ENCODE results near the gene SLC43A1.
A peak's percentile ranks its signal among the peaks of the same experiment; 100 is the strongest.
"Not testable (repeated sequence)": the region's sequence is repeated elsewhere in the genome, so short reads cannot be mapped to it uniquely, and the experiment has no call there.

SLC43A1 gene

DNA sequence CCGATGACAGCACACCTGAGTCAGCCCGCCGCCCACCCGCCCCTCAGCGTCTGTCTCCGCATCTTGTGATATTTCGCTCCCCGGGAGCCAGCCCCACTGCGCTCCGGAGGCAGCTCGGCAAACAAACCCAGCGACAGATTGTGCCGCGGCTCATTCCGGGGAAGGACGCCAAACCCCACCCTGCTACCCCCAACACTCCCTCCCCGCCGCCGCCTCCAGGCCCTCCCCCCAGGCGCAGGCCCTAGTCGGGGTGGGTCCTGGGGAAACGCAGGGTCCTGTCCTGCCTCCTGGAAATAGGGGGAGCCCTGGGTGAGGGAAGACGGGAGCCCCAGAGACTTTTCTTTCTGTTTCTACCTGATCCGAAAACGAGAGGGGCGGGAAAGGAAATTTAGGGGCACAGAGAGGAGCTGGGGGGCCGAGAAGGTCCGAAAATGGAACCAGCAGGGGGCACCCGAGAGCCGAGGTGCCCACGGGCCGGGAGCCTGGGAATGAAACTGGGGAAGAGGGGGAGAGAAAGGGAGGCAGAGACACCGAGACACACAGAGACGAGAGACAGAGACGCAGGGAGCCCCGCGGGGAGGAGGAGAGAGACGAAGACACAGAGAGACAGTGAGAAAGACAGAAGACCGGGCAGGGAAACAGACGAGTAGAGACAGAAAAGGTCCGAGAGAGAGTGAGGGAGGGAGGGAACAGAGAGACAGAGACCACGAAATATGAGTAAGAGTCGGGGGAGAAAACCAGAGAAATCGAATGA is 56.9 kb downstream of the SLC43A1 start:
- H3K36me3 Mint-ChIP-seq (ENCODE audit: low read depth) = no peaks in the 10 kb centered on the region
- H3K27me3 Mint-ChIP-seq = peaks cover 43% of the 10 kb centered on the region
- peak overlapping the region; percentile 75 for H3K27ac Mint-ChIP-seq
- DNase-seq = peak; percentile 72
- H3K9me3 Mint-ChIP-seq = no peaks in the 10 kb centered on the region
- peaks cover 26% of the 10 kb centered on the region for H3K4me1 Mint-ChIP-seq (ENCODE audit: low read depth)
- peak overlapping the region; percentile 67 for H3K4me3 Mint-ChIP-seq

GRCh38 chr11:57458060-57458409 is 57.5 kb downstream of the SLC43A1 start:
- no peaks in the 10 kb centered on the region for H3K9me3 Mint-ChIP-seq
- H3K27ac Mint-ChIP-seq = no peak overlapping the region
- peak overlapping the region; percentile 41 for H3K4me3 Mint-ChIP-seq
- DNase-seq = no peak
- H3K4me1 Mint-ChIP-seq (ENCODE audit: low read depth) = peaks cover 26% of the 10 kb centered on the region
- H3K27me3 Mint-ChIP-seq = peaks cover 48% of the 10 kb centered on the region
- no peaks in the 10 kb centered on the region for H3K36me3 Mint-ChIP-seq (ENCODE audit: low read depth)

DNA sequence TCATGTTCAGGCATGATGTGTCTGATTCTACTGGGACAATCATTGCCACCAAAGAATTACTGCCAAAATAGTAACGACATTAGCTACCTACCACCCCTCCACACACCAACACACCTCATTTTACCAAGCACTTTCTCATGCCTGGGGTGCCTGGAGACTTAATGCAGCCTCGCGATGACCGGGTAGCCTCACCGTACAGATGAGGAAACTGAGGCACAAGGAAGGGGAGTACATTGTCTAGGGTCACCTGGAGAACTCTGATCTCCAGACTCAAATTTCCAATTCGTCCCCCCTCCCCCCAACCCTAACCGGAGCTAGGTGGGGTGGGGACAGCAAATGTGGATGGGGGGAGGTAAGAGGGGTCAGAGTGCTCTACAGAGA is 57.9 kb downstream of the SLC43A1 start:
- no peaks in the 10 kb centered on the region for H3K36me3 Mint-ChIP-seq (ENCODE audit: low read depth)
- no peak for DNase-seq
- H3K27me3 Mint-ChIP-seq = peaks cover 44% of the 10 kb centered on the region
- peaks cover 26% of the 10 kb centered on the region for H3K4me1 Mint-ChIP-seq (ENCODE audit: low read depth)
- H3K4me3 Mint-ChIP-seq = peak overlapping the region; percentile 64
- no peaks in the 10 kb centered on the region for H3K9me3 Mint-ChIP-seq
- peak overlapping the region; percentile 44 for H3K27ac Mint-ChIP-seq

GRCh38 chr11:57456960-57457642 is 58.4 kb downstream of the SLC43A1 start:
- no peaks in the 10 kb centered on the region for H3K9me3 Mint-ChIP-seq
- H3K36me3 Mint-ChIP-seq (ENCODE audit: low read depth) = no peaks in the 10 kb centered on the region
- peaks cover 40% of the 10 kb centered on the region for H3K27me3 Mint-ChIP-seq
- peak overlapping the region; percentile 64 for H3K4me3 Mint-ChIP-seq
- peak; percentile 86 for DNase-seq
- H3K27ac Mint-ChIP-seq = peak overlapping the region; percentile 44
- H3K4me1 Mint-ChIP-seq (ENCODE audit: low read depth) = peaks cover 26% of the 10 kb centered on the region

- H3K4me3 Mint-ChIP-seq = no peak overlapping the region
- DNase-seq = no peak
- no peaks in the 10 kb centered on the region for H3K36me3 Mint-ChIP-seq (ENCODE audit: low read depth)
- H3K4me1 Mint-ChIP-seq (ENCODE audit: low read depth) = peaks cover 12% of the 10 kb centered on the region
- no peaks in the 10 kb centered on the region for H3K9me3 Mint-ChIP-seq
- peaks cover 16% of the 10 kb centered on the region for H3K27me3 Mint-ChIP-seq
- no peak overlapping the region for H3K27ac Mint-ChIP-seq
Measured at GRCh38 chr11:57453543-57454177, 61.8 kb downstream of the SLC43A1 start.

DNA sequence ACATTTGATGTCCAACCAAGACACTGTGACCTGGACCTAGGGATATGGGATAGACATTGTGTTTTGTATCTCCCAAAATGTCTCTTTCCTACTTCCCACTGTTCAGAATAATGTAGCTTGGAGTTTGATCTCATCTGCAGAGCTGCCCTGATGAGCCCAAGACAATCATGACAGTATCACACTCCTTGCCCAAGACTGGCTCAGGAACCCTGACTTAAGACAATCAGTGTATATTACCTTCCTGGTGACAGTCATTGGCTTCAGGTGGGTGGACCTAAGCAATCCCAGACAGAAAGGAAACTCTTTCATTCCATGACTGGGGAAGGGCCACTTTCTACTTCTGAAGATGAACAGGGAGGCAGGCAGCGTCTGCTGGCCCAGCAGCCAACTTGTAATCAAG is 69.4 kb downstream of the SLC43A1 start:
- no peaks in the 10 kb centered on the region for H3K9me3 Mint-ChIP-seq
- peaks cover 15% of the 10 kb centered on the region for H3K27me3 Mint-ChIP-seq
- no peaks in the 10 kb centered on the region for H3K4me1 Mint-ChIP-seq (ENCODE audit: low read depth)
- DNase-seq = no peak
- H3K4me3 Mint-ChIP-seq = no peak overlapping the region
- H3K27ac Mint-ChIP-seq = no peak overlapping the region
- H3K36me3 Mint-ChIP-seq (ENCODE audit: low read depth) = no peaks in the 10 kb centered on the region

DNA sequence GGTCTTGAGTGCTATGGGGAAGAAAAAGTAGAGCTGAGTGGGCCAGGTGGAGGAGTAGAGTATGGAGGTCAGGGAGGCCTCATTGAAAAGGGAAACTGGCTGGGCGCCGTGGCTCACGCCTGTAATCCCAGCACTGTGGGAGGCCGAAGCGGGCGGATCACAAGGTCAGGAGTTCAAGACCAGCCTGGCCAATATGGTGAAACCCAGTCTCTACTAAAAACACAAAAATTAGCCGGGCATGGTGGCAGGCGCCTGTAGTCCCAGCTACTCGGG is 70.4 kb downstream of the SLC43A1 start:
- not testable (repeated sequence) for H3K27ac Mint-ChIP-seq; DNase-seq; H3K9me3 Mint-ChIP-seq; H3K4me1 Mint-ChIP-seq (ENCODE audit: low read depth); H3K36me3 Mint-ChIP-seq (ENCODE audit: low read depth); H3K4me3 Mint-ChIP-seq
- peaks cover 12% of the 10 kb centered on the region for H3K27me3 Mint-ChIP-seq

DNA sequence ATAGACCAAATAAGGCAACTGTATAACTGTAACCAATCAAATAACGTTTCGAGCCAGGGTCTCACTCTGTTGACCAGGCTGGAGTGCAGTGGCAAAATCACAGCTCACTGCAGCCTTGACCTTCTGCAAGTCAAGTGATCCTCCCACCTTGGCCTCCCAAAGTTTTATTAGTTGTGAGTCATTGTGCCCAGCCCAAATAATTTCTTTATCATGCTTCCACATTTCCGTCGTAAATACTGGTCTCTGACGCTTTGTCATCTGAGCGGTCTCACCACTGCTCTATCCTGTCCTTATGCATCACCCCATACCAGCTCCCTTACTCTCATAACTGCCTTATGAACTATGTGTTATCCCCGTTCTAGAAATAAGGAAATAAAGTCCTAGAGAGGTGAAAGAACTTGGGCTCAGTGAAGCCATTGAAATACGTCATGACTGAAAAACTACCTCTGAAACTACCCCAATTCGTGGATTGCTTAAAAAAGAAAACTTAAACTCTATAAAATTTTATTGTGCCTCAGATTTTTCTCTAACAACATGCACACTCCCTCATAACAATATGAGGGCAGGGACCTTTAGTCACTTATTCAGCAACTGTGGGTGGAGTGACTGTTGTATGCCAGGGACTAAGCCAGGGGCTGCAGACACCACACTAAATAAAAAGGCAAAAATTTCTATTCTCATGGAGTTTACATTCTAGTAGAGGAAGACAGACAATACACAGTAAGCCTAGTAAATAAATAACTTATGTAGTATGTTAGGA is 71.0 kb downstream of the SLC43A1 start:
- Mint-ChIP-seq H3K36me3 (ENCODE audit: low read depth) (no peaks in the 10 kb centered on the region), H3K9me3 (no peaks in the 10 kb centered on the region), H3K4me3 (no peak overlapping the region), H3K27ac (no peak overlapping the region), H3K4me1 (ENCODE audit: low read depth) (no peaks in the 10 kb centered on the region), H3K27me3 (peaks cover 12% of the 10 kb centered on the region)
- DNase-seq = no peak

GRCh38 chr11:57440744-57441414 is 74.6 kb downstream of the SLC43A1 start:
- no peak overlapping the region for H3K4me3 Mint-ChIP-seq
- no peak for DNase-seq
- H3K36me3 Mint-ChIP-seq (ENCODE audit: low read depth) = no peaks in the 10 kb centered on the region
- H3K9me3 Mint-ChIP-seq = no peaks in the 10 kb centered on the region
- peaks cover 6% of the 10 kb centered on the region for H3K27me3 Mint-ChIP-seq
- H3K27ac Mint-ChIP-seq = no peak overlapping the region
- H3K4me1 Mint-ChIP-seq (ENCODE audit: low read depth) = no peaks in the 10 kb centered on the region

GRCh38 chr11:57439786-57440185 is 75.7 kb downstream of the SLC43A1 start:
- no peak for DNase-seq
- Mint-ChIP-seq H3K4me1 (ENCODE audit: low read depth) (no peaks in the 10 kb centered on the region), H3K27ac (no peak overlapping the region), H3K27me3 (peaks cover 3% of the 10 kb centered on the region), H3K36me3 (ENCODE audit: low read depth) (no peaks in the 10 kb centered on the region), H3K9me3 (no peaks in the 10 kb centered on the region), H3K4me3 (no peak overlapping the region)

- peaks cover 3% of the 10 kb centered on the region for H3K27me3 Mint-ChIP-seq
- no peaks in the 10 kb centered on the region for H3K36me3 Mint-ChIP-seq (ENCODE audit: low read depth)
- no peaks in the 10 kb centered on the region for H3K9me3 Mint-ChIP-seq
- no peak overlapping the region for H3K4me3 Mint-ChIP-seq
- no peaks in the 10 kb centered on the region for H3K4me1 Mint-ChIP-seq (ENCODE audit: low read depth)
- no peak overlapping the region for H3K27ac Mint-ChIP-seq
- no peak for DNase-seq
Measured at GRCh38 chr11:57438345-57439285, 76.9 kb downstream of the SLC43A1 start.

- H3K4me3 Mint-ChIP-seq = no peak overlapping the region
Measured at GRCh38 chr11:57436031-57436430, 79.5 kb downstream of the SLC43A1 start.

DNA sequence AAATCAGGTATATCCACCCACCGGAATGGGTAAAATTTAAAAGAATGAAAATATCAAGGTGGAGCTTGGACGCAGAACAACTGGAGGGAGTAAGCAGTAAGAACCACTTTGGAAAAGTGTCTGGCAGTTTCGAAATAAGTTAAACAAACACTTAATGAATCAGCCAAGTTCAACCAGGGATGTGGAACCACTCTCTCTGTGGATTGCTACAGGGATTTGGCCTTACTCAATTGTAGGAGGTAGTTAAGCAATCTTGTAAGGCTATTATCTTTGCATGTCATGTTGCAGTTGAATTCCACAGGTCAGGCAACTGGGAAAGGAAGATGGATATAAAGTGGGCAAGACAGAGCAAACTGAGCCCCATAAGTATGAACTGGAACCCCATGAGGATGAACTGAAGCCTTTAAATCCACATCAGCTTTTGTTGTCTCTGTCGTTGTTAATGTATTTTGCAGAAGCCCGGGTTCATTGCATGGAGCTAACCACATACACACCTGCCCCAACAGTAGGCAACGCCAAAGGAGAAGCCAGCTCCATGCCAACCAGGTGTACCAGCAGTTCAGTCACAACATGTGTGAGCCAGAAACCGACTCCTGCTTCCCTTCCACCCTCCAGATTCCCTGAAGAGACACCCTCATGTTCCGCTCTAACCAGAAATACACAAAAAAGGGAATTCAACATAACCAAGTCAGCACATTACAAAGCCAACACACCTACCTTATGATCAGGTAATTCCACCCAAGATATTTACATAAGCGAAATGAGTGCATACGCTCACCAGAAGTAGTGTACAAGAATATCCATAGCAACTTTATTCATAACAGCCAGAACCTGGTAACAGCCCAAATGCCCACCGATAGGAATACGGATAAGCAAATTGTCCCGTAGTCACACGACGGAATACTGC is 80.6 kb downstream of the SLC43A1 start:
- Mint-ChIP-seq H3K27me3 (peaks cover 3% of the 10 kb centered on the region), H3K4me3 (no peak overlapping the region), H3K9me3 (no peaks in the 10 kb centered on the region), H3K27ac (no peak overlapping the region), H3K4me1 (ENCODE audit: low read depth) (peaks cover 12% of the 10 kb centered on the region), H3K36me3 (ENCODE audit: low read depth) (no peaks in the 10 kb centered on the region)
- no peak for DNase-seq

More at GRCh38 chr11:57436031-57436430, 79.5 kb downstream of the SLC43A1 start:
- H3K36me3 Mint-ChIP-seq (ENCODE audit: low read depth) = no peaks in the 10 kb centered on the region
- peaks cover 12% of the 10 kb centered on the region for H3K4me1 Mint-ChIP-seq (ENCODE audit: low read depth)
- no peak for DNase-seq
- H3K9me3 Mint-ChIP-seq = no peaks in the 10 kb centered on the region
- peaks cover 3% of the 10 kb centered on the region for H3K27me3 Mint-ChIP-seq
- H3K27ac Mint-ChIP-seq = no peak overlapping the region

Measured in activated T-cell treated with anti-CD3 and anti-CD28 coated beads, Interleukin-2, amount 50 U/mL, for 24 hours (primary cell).